BLaER1 treated with 17β-estradiol and CSF1 and Interleukin-3, amounts not matched to agents 10 nM and 100 nM (cell line): ENCODE results near the gene TMEM187.
A peak's percentile ranks its signal among the peaks of the same experiment; 100 is the strongest.
"Not testable (repeated sequence)": the region's sequence is repeated elsewhere in the genome, so short reads cannot be mapped to it uniquely, and the experiment has no call there.

Source experiments
- H3K27ac ChIP-seq, 11 experiments: shearing (Covaris generic); formaldehyde crosslinking; 2 replicates each; pipeline ENCODE4 v1.8.1; 2022
- H3K27me3 ChIP-seq, 11 experiments: shearing (Covaris generic); formaldehyde crosslinking; 2 replicates each; pipeline ENCODE4 v1.8.1; 2022
- H3K36me3 ChIP-seq, 11 experiments: shearing (Covaris generic); formaldehyde crosslinking; 2 replicates each; pipeline ENCODE4 v1.8.1; 2022
- H3K4me1 ChIP-seq, 10 experiments: shearing (Covaris generic); formaldehyde crosslinking; 2 replicates each; pipeline ENCODE4 v1.8.1; 2022
- H3K4me2 ChIP-seq, 11 experiments: shearing (Covaris generic); formaldehyde crosslinking; 2 replicates each; pipeline ENCODE4 v1.8.1; 2022
- H3K4me3 ChIP-seq, 10 experiments: shearing (Covaris generic); formaldehyde crosslinking; 2 replicates each; pipeline ENCODE4 v1.8.1; 2022
- H3K9ac ChIP-seq, 11 experiments: shearing (Covaris generic); formaldehyde crosslinking; 2 replicates each; pipeline ENCODE4 v1.8.1; 2022
- H3K9me3 ChIP-seq, 11 experiments: shearing (Covaris generic); formaldehyde crosslinking; replicated peaks in 1 of 11; 2 replicates each; pipeline ENCODE4 v1.8.1; 2022
- H4K20me1 ChIP-seq, 11 experiments: shearing (Covaris generic); formaldehyde crosslinking; 2 replicates each; pipeline ENCODE4 v1.8.1; 2022
- Cebpa-rat ChIP-seq, 11 experiments: shearing (Covaris generic); IDR thresholded peaks; 2 replicates each; pipeline ENCODE4 v1.8.1; 2022

TMEM187 gene

DNA sequence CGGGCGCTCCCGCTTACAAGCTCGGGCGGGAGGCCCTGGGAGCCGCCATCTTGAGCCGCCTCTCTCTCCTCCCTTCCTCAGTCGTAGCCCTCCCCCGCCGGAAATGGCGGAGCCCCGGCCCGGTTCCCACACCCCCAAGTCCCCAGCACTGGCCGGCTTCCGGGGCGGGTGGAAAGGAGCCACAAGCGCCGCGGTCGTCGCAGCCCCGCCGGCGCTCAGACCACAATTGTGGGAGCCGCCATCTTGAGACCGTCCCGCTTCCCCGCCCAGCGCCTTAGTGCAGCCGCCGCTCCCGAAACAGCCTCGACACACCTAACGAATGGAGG is 1.5 kb upstream of the TMEM187 start:
- TF ChIP-seq Cebpa-rat (IDR thresholded peaks at IDR 0.05) = no peak
- Histone ChIP-seq H3K9ac (peak overlapping the region; percentile 92 to 100 (median 98)), H4K20me1 (peaks cover 65 to 87% (median 76%) of the 10 kb centered on the region in 11 experiments; a peak in 21 of 22 replicates), H3K4me1 (peaks cover 54 to 70% (median 59%) of the 10 kb centered on the region in 10 experiments), H3K4me2 (peak overlapping the region; percentile 82 to 92 (median 89)), H3K27me3 (peaks cover 67 to 74% (median 69%) of the 10 kb centered on the region in 11 experiments), H3K4me3 (peak overlapping the region; percentile 72 to 97 (median 86)), H3K9me3 (no peaks in the 10 kb centered on the region), H3K36me3 (peaks cover 0 to 22% (median 0%) of the 10 kb centered on the region in 11 experiments; a peak in 6 of 22 replicates), H3K27ac (peak overlapping the region; percentile 93 to 100 (median 99))

DNA sequence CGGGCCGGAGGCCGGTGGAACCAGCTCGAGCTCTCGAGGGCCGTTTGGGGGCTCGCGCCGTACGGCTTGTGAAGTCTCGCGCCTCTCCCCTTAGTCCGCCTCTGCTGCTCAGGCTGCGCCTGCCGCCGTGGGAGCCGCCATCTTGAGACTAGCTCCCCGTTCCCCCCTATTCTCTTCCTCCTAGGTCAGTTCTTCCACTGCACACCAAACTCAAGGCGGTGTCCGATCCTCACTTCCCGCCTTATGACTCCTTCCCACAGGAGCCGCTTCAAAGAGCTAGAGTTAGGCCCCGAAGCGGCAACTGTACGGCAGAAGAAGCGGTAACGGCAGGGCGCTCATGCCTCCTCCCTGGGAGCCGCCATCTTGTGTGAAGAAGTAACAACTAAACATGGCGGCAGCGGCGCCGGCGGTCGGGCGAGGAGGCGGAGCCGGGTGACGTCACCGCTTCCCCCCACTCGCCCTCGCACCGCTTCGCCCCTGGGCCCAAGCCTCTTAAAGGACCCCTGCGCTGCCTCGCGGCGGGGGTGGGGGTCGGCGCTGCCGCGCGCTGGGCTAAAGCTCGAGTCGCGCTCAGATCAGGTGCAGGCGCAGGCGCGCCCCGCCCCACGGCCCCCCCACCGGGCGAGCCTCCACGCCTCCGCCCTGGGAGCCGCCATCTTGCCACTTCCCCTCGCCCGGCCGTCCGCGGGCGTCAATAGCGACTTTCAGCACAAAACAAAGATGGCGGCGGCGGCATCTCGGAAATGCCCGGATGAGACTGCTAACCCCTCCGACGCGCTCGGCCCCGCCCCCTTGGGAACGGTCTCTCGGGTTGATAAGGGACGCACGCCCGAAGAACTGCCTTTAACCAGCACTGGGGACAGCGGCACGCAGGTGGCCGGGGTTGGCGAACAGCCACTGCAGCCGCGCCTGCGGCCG is 845 bp upstream of the TMEM187 start, which contains the start of gene HCFC1:
HCFC1 (minus strand) TSS at position 369 of the 918 bp plus-strand sequence. CDS start 978 bp downstream, outside the sequence.
- peaks cover 60 to 87% (median 76%) of the 10 kb centered on the region in 11 experiments; a peak in 21 of 22 replicates for H4K20me1 ChIP-seq
- H3K9ac ChIP-seq = peak within 1 kb of the TSS; percentile 92 to 100 (median 98)
- peaks cover 67 to 74% (median 69%) of the 10 kb centered on the region in 11 experiments for H3K27me3 ChIP-seq
- no peaks in the 10 kb centered on the region for H3K9me3 ChIP-seq
- H3K27ac ChIP-seq = peak within 1 kb of the TSS; percentile 93 to 100 (median 99)
- H3K4me1 ChIP-seq = peaks cover 48 to 64% (median 53%) of the 10 kb centered on the region in 10 experiments
- H3K4me2 ChIP-seq = peak within 1 kb of the TSS; percentile 82 to 92 (median 89)
- peak within 1 kb of the TSS; percentile 72 to 97 (median 86) for H3K4me3 ChIP-seq
- TF ChIP-seq Cebpa-rat (IDR thresholded peaks at IDR 0.05) = no peak
- H3K36me3 ChIP-seq = peaks cover 0 to 21% (median 0%) of the 10 kb centered on the region in 11 experiments; a peak in 6 of 22 replicates

DNA sequence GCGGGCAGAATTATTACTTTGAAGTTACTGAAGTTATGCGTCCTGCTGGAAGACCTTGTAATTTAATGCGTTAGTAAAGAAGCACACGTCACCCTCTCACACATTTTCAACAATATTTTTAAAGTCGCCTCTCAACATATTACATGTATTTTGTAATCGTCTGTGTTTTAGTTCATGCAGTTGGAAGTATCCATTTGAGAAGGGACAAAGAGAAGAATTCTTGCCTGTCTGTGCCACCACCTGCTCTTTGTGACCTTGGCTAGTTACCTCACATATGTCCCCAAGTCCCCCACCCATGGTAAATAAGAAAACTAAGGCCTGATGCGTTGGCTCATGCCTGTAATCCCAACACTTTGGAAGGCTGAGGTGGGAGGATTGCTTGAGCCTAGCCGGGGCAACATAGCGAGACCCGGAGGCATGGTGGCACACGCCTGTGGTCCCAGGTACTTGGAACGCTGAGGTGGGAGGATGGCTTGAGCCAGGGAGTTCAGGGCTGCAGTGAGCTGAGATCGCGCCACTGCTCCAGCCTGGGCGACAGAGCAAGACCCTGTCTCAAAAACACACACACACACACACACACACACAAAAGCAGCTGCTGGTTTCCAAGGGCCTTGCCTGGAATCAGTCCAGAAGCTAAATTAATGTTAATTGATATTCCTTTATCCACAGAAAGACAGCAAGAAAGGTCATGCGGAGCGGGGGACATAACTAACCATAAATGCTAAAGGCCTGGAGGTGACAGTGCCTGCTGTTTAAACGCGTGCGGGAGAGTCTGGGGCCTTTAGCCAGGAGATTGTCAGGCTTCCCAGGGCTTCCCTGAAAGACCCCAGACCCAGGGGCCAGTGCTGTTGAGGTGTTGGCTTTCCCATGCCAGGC is 811 bp downstream of the TMEM187 start:
- H3K9me3 ChIP-seq = no peaks in the 10 kb centered on the region
- H3K4me3 ChIP-seq = peak overlapping the region; percentile 72 to 97 (median 86)
- peaks cover 67 to 74% (median 69%) of the 10 kb centered on the region in 11 experiments for H3K27me3 ChIP-seq
- H3K27ac ChIP-seq = peak overlapping the region; percentile 93 to 100 (median 99)
- H3K4me2 ChIP-seq = peak overlapping the region; percentile 82 to 92 (median 89)
- TF ChIP-seq Cebpa-rat (IDR thresholded peaks at IDR 0.05) = no peak
- peaks cover 44 to 84% (median 64%) of the 10 kb centered on the region in 11 experiments; a peak in 21 of 22 replicates for H4K20me1 ChIP-seq
- peak overlapping the region; percentile 92 to 100 (median 98) for H3K9ac ChIP-seq
- H3K4me1 ChIP-seq = peaks cover 32 to 47% (median 36%) of the 10 kb centered on the region in 10 experiments
- peaks cover 0 to 7% (median 0%) of the 10 kb centered on the region in 11 experiments; a peak in 5 of 22 replicates for H3K36me3 ChIP-seq

DNA sequence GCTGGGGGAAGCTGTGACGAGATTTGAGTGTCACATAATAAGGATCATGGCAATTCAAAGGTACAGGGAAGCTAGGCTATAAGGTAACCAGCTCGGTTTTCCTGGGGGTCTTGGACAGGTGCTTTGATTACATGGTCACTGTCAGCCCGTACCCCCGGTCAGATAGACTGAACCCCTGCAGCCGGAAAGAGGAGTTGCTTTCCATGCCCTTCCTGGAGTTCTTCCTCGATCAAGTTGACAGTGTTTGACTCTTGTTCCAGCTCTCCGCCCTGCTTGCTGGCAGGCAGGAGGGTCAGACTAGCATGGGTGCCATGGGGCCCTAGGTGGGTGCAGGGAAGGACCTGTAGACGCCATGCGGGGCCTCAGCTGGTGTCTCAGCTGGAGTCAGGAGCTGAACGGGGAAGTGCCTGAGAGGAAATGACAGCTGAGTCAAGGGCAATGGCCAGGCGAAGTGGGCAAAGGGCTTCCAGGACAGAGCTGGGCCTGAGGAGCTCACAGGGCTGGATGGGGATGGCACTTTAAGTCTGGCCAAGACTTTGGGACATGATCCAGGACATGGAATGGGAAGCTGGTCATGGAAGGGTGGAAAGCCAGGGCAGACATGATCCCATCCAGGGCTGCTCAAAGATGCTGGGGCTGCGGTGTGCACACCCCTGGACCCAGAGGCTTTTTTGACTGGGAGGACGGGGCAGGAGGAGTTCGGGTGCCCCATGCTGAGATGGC is 1.6 kb downstream of the TMEM187 start:
- H3K4me3 ChIP-seq = peak overlapping the region in 9 of 10 experiments; percentile 72 to 97 (median 85); a peak in 14 of 20 replicates

DNA sequence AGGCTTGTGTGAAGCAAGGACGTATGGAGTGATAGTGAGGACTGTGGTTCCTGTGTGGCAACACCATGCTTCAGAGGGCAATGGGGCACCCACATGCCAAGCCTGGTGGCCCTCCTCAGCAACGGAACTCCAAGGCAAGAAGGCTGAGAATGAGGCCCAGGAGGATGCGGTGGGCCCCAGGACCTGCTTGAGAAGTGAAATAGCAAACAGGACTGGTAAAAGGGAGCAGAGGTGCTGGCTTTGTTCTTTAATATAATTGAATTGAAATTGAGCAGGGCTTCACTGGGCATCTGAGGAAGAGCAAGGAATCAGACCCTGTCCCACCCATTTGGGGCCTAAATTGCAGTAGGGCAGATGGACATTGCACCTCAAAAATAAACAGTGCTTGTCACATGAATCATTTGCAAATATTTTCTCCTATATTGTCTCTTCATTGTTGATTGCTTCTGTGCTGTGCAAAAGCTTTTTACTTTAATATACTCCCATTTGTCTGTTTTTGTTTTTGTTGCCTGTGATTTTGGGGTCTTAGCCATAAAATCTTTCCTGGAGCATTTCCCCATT is 2.3 kb downstream of the TMEM187 start:
- TF ChIP-seq Cebpa-rat (IDR thresholded peaks at IDR 0.05) = 0 out of 22 replicates have a peak, but pooled peaks of 2 of the 11 experiments have one; percentile 11
- Histone ChIP-seq H3K9me3 (no peaks in the 10 kb centered on the region), H3K27ac (peak overlapping the region in 10 of 11 experiments; percentile 93 to 100 (median 99); a peak in 19 of 22 replicates), H3K27me3 (peaks cover 64 to 74% (median 68%) of the 10 kb centered on the region in 11 experiments), H4K20me1 (peaks cover 29 to 70% (median 49%) of the 10 kb centered on the region in 11 experiments; a peak in 21 of 22 replicates), H3K4me3 (0 out of 20 replicates have a peak overlapping the region, but pooled peaks of 1 of the 10 experiments have one; percentile 90), H3K36me3 (no peaks in the 10 kb centered on the region; a peak in 2 of 22 replicates), H3K4me2 (peak overlapping the region; percentile 82 to 92 (median 89)), H3K9ac (peak overlapping the region in 10 of 11 experiments; percentile 92 to 100 (median 98); a peak in 13 of 22 replicates), H3K4me1 (peaks cover 22 to 34% (median 28%) of the 10 kb centered on the region in 10 experiments)

More for the DNA sequence above, 1.6 kb downstream of the TMEM187 start:
- Histone ChIP-seq H4K20me1 (peaks cover 36 to 76% (median 56%) of the 10 kb centered on the region in 11 experiments; a peak in 21 of 22 replicates), H3K9me3 (no peaks in the 10 kb centered on the region), H3K4me1 (peaks cover 24 to 39% (median 32%) of the 10 kb centered on the region in 10 experiments), H3K27me3 (peaks cover 66 to 74% (median 69%) of the 10 kb centered on the region in 11 experiments), H3K27ac (peak overlapping the region; percentile 93 to 100 (median 99); a peak in 20 of 22 replicates), H3K4me2 (peak overlapping the region; percentile 82 to 92 (median 89)), H3K9ac (peak overlapping the region; percentile 92 to 100 (median 98); a peak in 21 of 22 replicates), H3K36me3 (peaks cover 0 to 5% (median 0%) of the 10 kb centered on the region in 11 experiments; a peak in 4 of 22 replicates)
- no peak for TF ChIP-seq Cebpa-rat (IDR thresholded peaks at IDR 0.05)

DNA sequence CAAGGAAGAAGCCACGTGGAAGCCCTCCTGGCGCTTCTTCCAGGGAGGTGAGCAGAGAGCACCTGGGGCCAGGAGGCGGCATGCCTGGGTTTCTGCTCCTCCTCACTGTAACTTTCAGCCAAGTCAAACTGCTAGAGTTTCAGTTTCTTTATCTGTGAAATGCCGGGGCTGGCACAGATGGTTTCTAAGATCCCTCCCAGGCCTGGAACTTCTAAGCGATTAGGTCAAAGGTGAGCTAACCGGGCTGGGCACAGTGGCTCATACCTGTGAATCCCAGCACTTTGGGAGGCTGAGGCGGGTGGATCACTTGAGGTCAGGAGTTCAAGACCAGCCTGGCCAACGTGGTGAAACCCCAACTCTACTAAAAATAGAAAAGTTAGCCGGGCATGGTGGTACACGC is 7.8 kb downstream of the TMEM187 start:
- Histone ChIP-seq H3K27me3 (peaks cover 90 to 100% (median 97%) of the 10 kb centered on the region in 11 experiments), H3K4me1 (peaks cover 48 to 58% (median 52%) of the 10 kb centered on the region in 10 experiments), H4K20me1 (peaks cover 5 to 72% (median 50%) of the 10 kb centered on the region in 11 experiments; a peak in 18 of 22 replicates), H3K9me3 (peaks cover 0 to 12% (median 0%) of the 10 kb centered on the region in 11 experiments; a peak in 3 of 22 replicates), H3K4me2 (peak overlapping the region; percentile 67 to 90 (median 84); a peak in 21 of 22 replicates), H3K9ac (peak overlapping the region; percentile 60 to 81 (median 74); a peak in 17 of 22 replicates), H3K27ac (peak overlapping the region; percentile 80 to 92 (median 87); a peak in 21 of 22 replicates)
- H3K36me3 ChIP-seq, H3K4me3 ChIP-seq: not testable (repeated sequence)

DNA sequence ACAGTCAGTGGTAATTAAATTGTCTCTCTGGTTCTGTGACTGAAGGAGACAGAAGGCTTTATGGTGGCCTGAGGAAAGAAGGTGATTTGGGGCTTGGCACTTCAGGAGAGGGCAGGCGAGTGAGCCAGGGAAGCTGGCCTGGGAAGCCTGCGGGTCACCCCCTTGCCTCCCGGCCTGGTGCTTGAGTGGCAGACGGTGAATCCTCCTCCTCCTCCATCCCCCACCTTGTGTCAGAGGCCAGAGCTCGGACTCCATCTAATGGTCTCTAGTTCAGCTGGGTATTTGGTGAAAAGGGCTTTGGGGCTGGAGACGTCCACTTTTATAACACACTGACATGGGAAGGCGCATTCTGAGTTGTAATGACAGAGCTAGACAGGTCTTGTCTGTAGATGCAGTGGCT is 8.7 kb downstream of the TMEM187 start:
- H3K9ac ChIP-seq = peak overlapping the region; percentile 60 to 81 (median 74); a peak in 21 of 22 replicates
- H3K36me3 ChIP-seq = no peaks in the 10 kb centered on the region
- peaks cover 0 to 12% (median 0%) of the 10 kb centered on the region in 11 experiments; a peak in 3 of 22 replicates for H3K9me3 ChIP-seq
- H3K4me3 ChIP-seq = peak overlapping the region in 3 of 10 experiments; percentile 4 to 9 (median 8); a peak in 2 of 20 replicates
- peaks cover 54 to 61% (median 57%) of the 10 kb centered on the region in 10 experiments for H3K4me1 ChIP-seq
- TF ChIP-seq Cebpa-rat (IDR thresholded peaks at IDR 0.05) = no peak
- peaks cover 86 to 100% (median 97%) of the 10 kb centered on the region in 11 experiments for H3K27me3 ChIP-seq
- H4K20me1 ChIP-seq = peaks cover 0 to 70% (median 46%) of the 10 kb centered on the region in 11 experiments; a peak in 17 of 22 replicates
- H3K4me2 ChIP-seq = peak overlapping the region; percentile 67 to 90 (median 84)
- H3K27ac ChIP-seq = peak overlapping the region; percentile 80 to 92 (median 87)
